ENCODE measurements around the gene CNTN4.

CNTN4 gene

GRCh38 chr3:3016226-3016625, 917.6 kb downstream of the CNTN4 start:
- H3K27me3 ChIP-seq (ENCODE audit: insufficient read depth, low read depth): no peaks in the 10 kb centered on the region
- H3K79me2 ChIP-seq (ENCODE audit: insufficient read depth, low read depth): no peaks in the 10 kb centered on the region
- H3K4me2 ChIP-seq: no peak overlapping the region
- no peaks in the 10 kb centered on the region for H3K4me1 ChIP-seq (ENCODE audit: low read depth, poor library complexity, severe bottlenecking)
- no peak overlapping the region for H3K9ac ChIP-seq
- no peaks in the 10 kb centered on the region for H4K20me1 ChIP-seq (ENCODE audit: insufficient read depth)
- H2AFZ ChIP-seq (ENCODE audit: low read depth): no peak overlapping the region
- no peaks in the 10 kb centered on the region for H3K36me3 ChIP-seq (ENCODE audit: insufficient read depth)
- no peak for TF ChIP-seq CTCF (conservative IDR thresholded peaks at IDR 0.05; ENCODE audit: low read depth, low read length)
- H3K27ac ChIP-seq: no peak overlapping the region
- no peak overlapping the region for H3K4me3 ChIP-seq (IDR thresholded peaks at IDR 0.05; ENCODE audit: insufficient read depth, low read depth, low read length)

GRCh38 chr3:3020209-3020608, 921.5 kb downstream of the CNTN4 start:
- Histone ChIP-seq H3K27ac (no peak overlapping the region), H3K27me3 (ENCODE audit: insufficient read depth, low read depth) (no peaks in the 10 kb centered on the region), H4K20me1 (ENCODE audit: insufficient read depth) (no peaks in the 10 kb centered on the region), H2AFZ (ENCODE audit: low read depth) (no peak overlapping the region), H3K79me2 (ENCODE audit: insufficient read depth, low read depth) (no peaks in the 10 kb centered on the region), H3K4me1 (ENCODE audit: low read depth, poor library complexity, severe bottlenecking) (no peaks in the 10 kb centered on the region), H3K36me3 (ENCODE audit: insufficient read depth) (no peaks in the 10 kb centered on the region), H3K4me2 (no peak overlapping the region), H3K9ac (no peak overlapping the region), H3K4me3 (IDR thresholded peaks at IDR 0.05; ENCODE audit: insufficient read depth, low read depth, low read length) (no peak overlapping the region)
- no peak for TF ChIP-seq CTCF (conservative IDR thresholded peaks at IDR 0.05; ENCODE audit: low read depth, low read length)

GRCh38 chr3:3023111-3023745, 924.6 kb downstream of the CNTN4 start:
- Histone ChIP-seq H3K79me2 (ENCODE audit: insufficient read depth, low read depth) (no peaks in the 10 kb centered on the region), H2AFZ (ENCODE audit: low read depth) (no peak overlapping the region), H4K20me1 (ENCODE audit: insufficient read depth) (no peaks in the 10 kb centered on the region), H3K27ac (no peak overlapping the region), H3K27me3 (ENCODE audit: insufficient read depth, low read depth) (no peaks in the 10 kb centered on the region), H3K9ac (no peak overlapping the region), H3K4me3 (IDR thresholded peaks at IDR 0.05; ENCODE audit: insufficient read depth, low read depth, low read length) (no peak overlapping the region), H3K36me3 (ENCODE audit: insufficient read depth) (no peaks in the 10 kb centered on the region), H3K4me2 (no peak overlapping the region), H3K4me1 (ENCODE audit: low read depth, poor library complexity, severe bottlenecking) (peaks cover 4% of the 10 kb centered on the region)
- no peak for TF ChIP-seq CTCF (conservative IDR thresholded peaks at IDR 0.05; ENCODE audit: low read depth, low read length)

- Histone ChIP-seq H4K20me1 (ENCODE audit: insufficient read depth) (no peaks in the 10 kb centered on the region), H3K4me2 (peak overlapping the region; percentile 42), H3K27ac (no peak overlapping the region), H3K79me2 (ENCODE audit: insufficient read depth, low read depth) (no peaks in the 10 kb centered on the region), H3K36me3 (ENCODE audit: insufficient read depth) (no peaks in the 10 kb centered on the region), H3K27me3 (ENCODE audit: insufficient read depth, low read depth) (no peaks in the 10 kb centered on the region), H3K4me1 (ENCODE audit: low read depth, poor library complexity, severe bottlenecking) (peaks cover 9% of the 10 kb centered on the region), H3K9ac (no peak overlapping the region), H3K4me3 (IDR thresholded peaks at IDR 0.05; ENCODE audit: insufficient read depth, low read depth, low read length) (no peak overlapping the region), H2AFZ (ENCODE audit: low read depth) (no peak overlapping the region)
- no peak for TF ChIP-seq CTCF (conservative IDR thresholded peaks at IDR 0.05; ENCODE audit: low read depth, low read length)
Observed at GRCh38 chr3:3027976-3028567, 929.4 kb downstream of the CNTN4 start.

Measured in KMS-11 (cell line).